Measurements from ENCODE around the gene CHDH.

GRCh38 chr3:53804697-53805462, 41.3 kb downstream of the CHDH start:
- no peak for TF ChIP-seq ZNF274 (IDR thresholded peaks at IDR 0.05; ENCODE audit: low read depth, low read length)
- TF ChIP-seq YY1 (IDR thresholded peaks at IDR 0.05; ENCODE audit: insufficient read depth, insufficient read length), result no peak
